HepG2 (cell line): ENCODE data around the gene ALOX5AP. TPM values are rescaled to one million over a fixed set of nuclear protein-coding genes. Genes with fewer than 3 reads are reported as not detected.

Source experiments
- ATAC-seq: fragments of 200-7000 bp; cut with Tn5 transposase; 3 replicates; pipeline ENCODE4 v1.9.1; 2020; ENCODE audit warnings: mild to moderate bottlenecking, moderate library complexity
- BruUV-seq: library from RNA; stranded (reverse); fragments of 400-500 nt; replicated peaks from 2 replicates; lab custom pipeline; 2021; lab: Mats Ljungman, UMichigan
- CTCF ChIA-PET: fragments of 300-600 bp; formaldehyde crosslinking; extraction: SDS; loops from one replicate; lab custom pipeline; 2021; ENCODE audit warnings: low total read pairs, inconsistent platforms, low intra/inter-chr PET ratio; lab: Yijun Ruan, JAX
- POLR2A ChIA-PET: fragments of 350-600 bp; sonication (Branson Sonifier 250); formaldehyde crosslinking; loops from one replicate; lab custom pipeline; 2020; ENCODE audit warnings: antibody characterized with exemption, inconsistent platforms; lab: Yijun Ruan, JAX
- DNase-seq: peaks from one replicate; pipeline ENCODE4 v3.0.0-alpha.2; 2015; ENCODE audit warnings: low spot score
- FAIRE-seq: peaks from 3 replicates; lab custom pipeline; 2011; peaks lifted over from hg19 to GRCh38; lab: Jason Lieb, UNC
- H2AFZ ChIP-seq: one replicate; pipeline ENCODE4 v1.6.1; 2011; ENCODE audit warnings: low read length, inconsistent platforms
- H3K27ac ChIP-seq: fragments of 300-600 bp; 3 replicates; pipeline ENCODE4 v1.8.0; 2011; ENCODE audit warnings: mixed run types, mild to moderate bottlenecking, mixed read lengths, low read length, inconsistent platforms; ENCODE audit not compliant: insufficient read depth; ENCODE audit errors: extremely low read length
- H3K27me3 ChIP-seq, 2 experiments: fragments of 200-600 bp in 1 of 2; 2 replicates in 1 of 2; 3 replicates in 1 of 2; pipeline versions ENCODE4 v1.6.0 to v1.8.0; 2011; ENCODE audit warnings: low read length in 2 of 2, mild to moderate bottlenecking in 2 of 2, moderate library complexity in 2 of 2, inconsistent platforms in 1 of 2; ENCODE audit not compliant: insufficient read depth in 2 of 2, control insufficient read depth in 1 of 2
- H3K36me3 ChIP-seq, 2 experiments: fragments of 200-600 bp in 1 of 2; replicated peaks in 1 of 2; 2 replicates in 1 of 2; 3 replicates in 1 of 2; pipeline versions ENCODE4 v1.5.1 to v1.8.0; 2011; ENCODE audit warnings: low read length in 2 of 2, inconsistent platforms in 1 of 2; ENCODE audit not compliant: insufficient read depth in 2 of 2, control insufficient read depth in 1 of 2
- H3K4me1 ChIP-seq: 2 replicates; pipeline ENCODE4 v1.5.1; 2012; ENCODE audit warnings: low read length, inconsistent platforms; ENCODE audit not compliant: insufficient read depth
- H3K4me2 ChIP-seq: 2 replicates; pipeline ENCODE4 v1.6.0; 2011; ENCODE audit warnings: low read depth, low read length, inconsistent platforms
- H3K4me3 ChIP-seq, 3 experiments: fragments of 200-600 bp in 1 of 3; sonication (generic), shearing (Covaris generic) in 1 of 3; replicated peaks in 1 of 3; 2 replicates each; pipeline ENCODE4 v1.5.1; 2011 to 2016; ENCODE audit warnings: low read length in 3 of 3, inconsistent platforms in 2 of 3, low read depth in 2 of 3, mild to moderate bottlenecking in 2 of 3, control low read depth in 1 of 3, mixed read lengths in 1 of 3; ENCODE audit not compliant: insufficient read depth in 1 of 3
- H3K79me2 ChIP-seq: one replicate; pipeline ENCODE4 v1.6.1; 2011; ENCODE audit warnings: low read length, inconsistent platforms; ENCODE audit not compliant: insufficient read depth
- H3K9ac ChIP-seq: 2 replicates; pipeline ENCODE4 v1.6.0; 2011; ENCODE audit warnings: mild to moderate bottlenecking, low read depth, low read length, inconsistent platforms; ENCODE audit not compliant: insufficient read depth
- H3K9me3 ChIP-seq: 2 replicates; pipeline ENCODE4 v1.5.1; 2012; ENCODE audit warnings: mild to moderate bottlenecking, low read length
- H4K20me1 ChIP-seq: 2 replicates; pipeline ENCODE4 v1.6.0; 2011; ENCODE audit warnings: inconsistent platforms, mild to moderate bottlenecking, low read length, moderate library complexity; ENCODE audit not compliant: insufficient read depth
- ARNT ChIP-seq: fragments of 450-650 bp; IDR thresholded peaks from 2 replicates; pipeline ENCODE4 v1.6.1; 2017
- FOXC1 ChIP-seq: sonication (generic); formaldehyde crosslinking; IDR thresholded peaks from 2 replicates; pipeline ENCODE4 v1.8.0; 2022; ENCODE audit warnings: mild to moderate bottlenecking, missing genetic modification reagents, borderline replicate concordance
- GTF3A ChIP-seq: sonication (generic); formaldehyde crosslinking; conservative IDR thresholded peaks from 2 replicates; pipeline ENCODE4 v1.4.0; 2020; ENCODE audit warnings: mild to moderate bottlenecking, missing genetic modification reagents
- IRF9 ChIP-seq: sonication (generic); formaldehyde crosslinking; IDR thresholded peaks from 2 replicates; pipeline ENCODE4 v1.8.0; 2022; ENCODE audit warnings: missing genetic modification reagents, mild to moderate bottlenecking, borderline replicate concordance
- SOX5 ChIP-seq: IDR thresholded peaks from 2 replicates; pipeline ENCODE4 v1.6.1; 2016; ENCODE audit warnings: borderline replicate concordance
- TCF7 ChIP-seq: sonication (generic); IDR thresholded peaks from 2 replicates; pipeline ENCODE4 v1.6.1; 2016; ENCODE audit warnings: antibody characterized with exemption, low read depth
- TFDP2 ChIP-seq: sonication (generic); formaldehyde crosslinking; IDR thresholded peaks from 2 replicates; pipeline ENCODE4 v1.4.0; 2020; ENCODE audit warnings: missing genetic modification reagents
- ZBTB2 ChIP-seq: sonication (generic); formaldehyde crosslinking; IDR thresholded peaks from 2 replicates; pipeline ENCODE4 v1.8.0; 2022; ENCODE audit warnings: low read depth, missing genetic modification reagents
- ZNF512B ChIP-seq: sonication (generic); formaldehyde crosslinking; IDR thresholded peaks from 2 replicates; pipeline ENCODE4 v1.5.1; 2020; ENCODE audit warnings: missing genetic modification reagents, mild to moderate bottlenecking, borderline replicate concordance
- WGBS: methylation state at CpG from one replicate; pipeline ENCODE4 v1.1.6; 2017; ENCODE audit warnings: low lambda C conversion rate; 5-methylcytosine and 5-hydroxymethylcytosine counted together
- in situ Hi-C: cut with HindIII; loops from 2 replicates; pipeline ENCODE4 v1.10.0; 2017; ENCODE audit warnings: low pct_unique_long_range_greater_than_20kb; ENCODE audit not compliant: extremely low pct_ligation_motif_present
- intact Hi-C: fragments of 100-400 bp; cut with micrococcal nuclease; formaldehyde crosslinking; loops from one replicate; pipeline ENCODE4 v1.10.0; 2022; ENCODE audit not compliant: unreplicated experiment
- polyA plus RNA-seq, 8 experiments: library from polyadenylated mRNA; depleted of rRNA in 3 of 8; stranded (reverse) in 7 of 8; unstranded in 1 of 8; fragments of >200 nt; fragmentation: Illumina TruSeq in 4 of 8; extraction: Trizol in 4 of 8; gene quantifications; 2 replicates each; pipeline versions ENCODE4 v1.2.1 to v1.2.3, GENCODE V29; 2011 to 2016; ENCODE audit warnings: low read depth in 4 of 8, missing spikeins in 1 of 8, mixed read lengths in 1 of 8; ENCODE audit not compliant: insufficient read depth in 1 of 8
- total RNA-seq, 5 experiments: library from RNA; depleted of rRNA; stranded (reverse); fragments of >200 nt; fragmentation: Illumina TruSeq; extraction: Trizol; gene quantifications; 2 replicates each; pipeline ENCODE4 v1.2.3, GENCODE V29; 2016; ENCODE audit warnings: low read depth in 1 of 5
- TF ChIP-seq, protein P1 (sequence below): sonication (generic); formaldehyde crosslinking; IDR thresholded peaks from 2 replicates; pipeline ENCODE4 v1.4.0; 2020; ENCODE audit warnings: missing genetic modification reagents, borderline replicate concordance
- TF ChIP-seq, protein P2 (sequence below): sonication (generic); formaldehyde crosslinking; IDR thresholded peaks from 2 replicates; pipeline ENCODE4 v1.4.0; 2020; ENCODE audit warnings: missing genetic modification reagents

Gene ALOX5AP
- total and polyA plus RNA-seq, 2 of the 13 experiments (the other 11 are each of a cell fraction or from before 2014, with no cell fraction given), result 0.97 to 1.2 TPM

GRCh38 chr13:30715372-30715756 is 20.0 kb upstream of the ALOX5AP start:
- no TSS peak for BruUV-seq
- no peak for ATAC-seq
- TF ChIP-seq ZBTB2 (CRISPR knock-in tag), result no peak
- TF ChIP-seq IRF9 (CRISPR knock-in tag), result no peak
- no peak for TF ChIP-seq TFDP2 (CRISPR knock-in tag)
- TF ChIP-seq ARNT, result no peak
- TF ChIP-seq GTF3A (CRISPR knock-in tag), result no peak
- no peak for TF ChIP-seq TCF7
- TF ChIP-seq FOXC1 (CRISPR knock-in tag), result no peak
- TF ChIP-seq SOX5 (CRISPR knock-in tag), result no peak
- TF ChIP-seq, protein P1, sequence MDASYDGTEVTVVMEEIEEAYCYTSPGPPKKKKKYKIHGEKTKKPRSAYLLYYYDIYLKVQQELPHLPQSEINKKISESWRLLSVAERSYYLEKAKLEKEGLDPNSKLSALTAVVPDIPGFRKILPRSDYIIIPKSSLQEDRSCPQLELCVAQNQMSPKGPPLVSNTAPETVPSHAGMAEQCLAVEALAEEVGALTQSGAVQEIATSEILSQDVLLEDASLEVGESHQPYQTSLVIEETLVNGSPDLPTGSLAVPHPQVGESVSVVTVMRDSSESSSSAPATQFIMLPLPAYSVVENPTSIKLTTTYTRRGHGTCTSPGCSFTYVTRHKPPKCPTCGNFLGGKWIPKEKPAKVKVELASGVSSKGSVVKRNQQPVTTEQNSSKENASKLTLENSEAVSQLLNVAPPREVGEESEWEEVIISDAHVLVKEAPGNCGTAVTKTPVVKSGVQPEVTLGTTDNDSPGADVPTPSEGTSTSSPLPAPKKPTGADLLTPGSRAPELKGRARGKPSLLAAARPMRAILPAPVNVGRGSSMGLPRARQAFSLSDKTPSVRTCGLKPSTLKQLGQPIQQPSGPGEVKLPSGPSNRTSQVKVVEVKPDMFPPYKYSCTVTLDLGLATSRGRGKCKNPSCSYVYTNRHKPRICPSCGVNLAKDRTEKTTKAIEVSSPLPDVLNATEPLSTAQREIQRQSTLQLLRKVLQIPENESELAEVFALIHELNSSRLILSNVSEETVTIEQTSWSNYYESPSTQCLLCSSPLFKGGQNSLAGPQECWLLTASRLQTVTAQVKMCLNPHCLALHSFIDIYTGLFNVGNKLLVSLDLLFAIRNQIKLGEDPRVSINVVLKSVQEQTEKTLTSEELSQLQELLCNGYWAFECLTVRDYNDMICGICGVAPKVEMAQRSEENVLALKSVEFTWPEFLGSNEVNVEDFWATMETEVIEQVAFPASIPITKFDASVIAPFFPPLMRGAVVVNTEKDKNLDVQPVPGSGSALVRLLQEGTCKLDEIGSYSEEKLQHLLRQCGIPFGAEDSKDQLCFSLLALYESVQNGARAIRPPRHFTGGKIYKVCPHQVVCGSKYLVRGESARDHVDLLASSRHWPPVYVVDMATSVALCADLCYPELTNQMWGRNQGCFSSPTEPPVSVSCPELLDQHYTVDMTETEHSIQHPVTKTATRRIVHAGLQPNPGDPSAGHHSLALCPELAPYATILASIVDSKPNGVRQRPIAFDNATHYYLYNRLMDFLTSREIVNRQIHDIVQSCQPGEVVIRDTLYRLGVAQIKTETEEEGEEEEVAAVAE (CRISPR knock-in tag), result no peak
- no peak for TF ChIP-seq ZNF512B
- TF ChIP-seq, protein P2, sequence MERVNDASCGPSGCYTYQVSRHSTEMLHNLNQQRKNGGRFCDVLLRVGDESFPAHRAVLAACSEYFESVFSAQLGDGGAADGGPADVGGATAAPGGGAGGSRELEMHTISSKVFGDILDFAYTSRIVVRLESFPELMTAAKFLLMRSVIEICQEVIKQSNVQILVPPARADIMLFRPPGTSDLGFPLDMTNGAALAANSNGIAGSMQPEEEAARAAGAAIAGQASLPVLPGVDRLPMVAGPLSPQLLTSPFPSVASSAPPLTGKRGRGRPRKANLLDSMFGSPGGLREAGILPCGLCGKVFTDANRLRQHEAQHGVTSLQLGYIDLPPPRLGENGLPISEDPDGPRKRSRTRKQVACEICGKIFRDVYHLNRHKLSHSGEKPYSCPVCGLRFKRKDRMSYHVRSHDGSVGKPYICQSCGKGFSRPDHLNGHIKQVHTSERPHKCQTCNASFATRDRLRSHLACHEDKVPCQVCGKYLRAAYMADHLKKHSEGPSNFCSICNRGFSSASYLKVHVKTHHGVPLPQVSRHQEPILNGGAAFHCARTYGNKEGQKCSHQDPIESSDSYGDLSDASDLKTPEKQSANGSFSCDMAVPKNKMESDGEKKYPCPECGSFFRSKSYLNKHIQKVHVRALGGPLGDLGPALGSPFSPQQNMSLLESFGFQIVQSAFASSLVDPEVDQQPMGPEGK (CRISPR knock-in tag), result no peak

More at GRCh38 chr13:30715372-30715756, 20.0 kb upstream of the ALOX5AP start:
- FAIRE-seq (no peak), DNase-seq (no peak)
- no peak overlapping the region for H3K27ac ChIP-seq
- H3K27me3 ChIP-seq, result no peaks in the 10 kb centered on the region
- H4K20me1 ChIP-seq, result no peaks in the 10 kb centered on the region
- H3K36me3 ChIP-seq, result no peaks in the 10 kb centered on the region
- no peak overlapping the region for H2AFZ ChIP-seq
- intact Hi-C loops (no loop called here), in situ Hi-C loops (no loop called here)
- WGBS, result 54% methylated on average over 3 of the region's 4 CpGs
- peaks cover 12% of the 10 kb centered on the region for H3K4me1 ChIP-seq
- ChIA-PET POLR2A (no interaction called here), CTCF (no interaction called here)
- H3K4me3 ChIP-seq, result no peak overlapping the region
- no peak overlapping the region for H3K4me2 ChIP-seq
- H3K79me2 ChIP-seq, result no peaks in the 10 kb centered on the region
- no peaks in the 10 kb centered on the region for H3K9me3 ChIP-seq
- H3K9ac ChIP-seq, result no peak overlapping the region
